A549 (cell line): ENCODE results near the gene FSD1.

Source experiments
- FOSL2 ChIP-seq, 2 experiments: fragments of 450-650 bp in 1 of 2; fragments of >200 bp in 1 of 2; sonication (Bioruptor Twin) in 1 of 2; formaldehyde crosslinking; IDR thresholded peaks; 2 replicates each; pipeline versions ENCODE4 v1.5.0 to v1.6.1; 2016 to 2020; ENCODE audit warnings: mild to moderate bottlenecking in 1 of 2, moderate library complexity in 1 of 2
- HOXA7 ChIP-seq: fragments of 250-450 bp; sonication (Bioruptor Pico); IDR thresholded peaks from 2 replicates; pipeline ENCODE4 v1.5.0; 2020; ENCODE audit warnings: mild to moderate bottlenecking, moderate library complexity
- POLR2A ChIP-seq: IDR thresholded peaks from 2 replicates; pipeline ENCODE4 v1.6.1; 2012; ENCODE audit warnings: mild to moderate bottlenecking, low read length

DNA sequence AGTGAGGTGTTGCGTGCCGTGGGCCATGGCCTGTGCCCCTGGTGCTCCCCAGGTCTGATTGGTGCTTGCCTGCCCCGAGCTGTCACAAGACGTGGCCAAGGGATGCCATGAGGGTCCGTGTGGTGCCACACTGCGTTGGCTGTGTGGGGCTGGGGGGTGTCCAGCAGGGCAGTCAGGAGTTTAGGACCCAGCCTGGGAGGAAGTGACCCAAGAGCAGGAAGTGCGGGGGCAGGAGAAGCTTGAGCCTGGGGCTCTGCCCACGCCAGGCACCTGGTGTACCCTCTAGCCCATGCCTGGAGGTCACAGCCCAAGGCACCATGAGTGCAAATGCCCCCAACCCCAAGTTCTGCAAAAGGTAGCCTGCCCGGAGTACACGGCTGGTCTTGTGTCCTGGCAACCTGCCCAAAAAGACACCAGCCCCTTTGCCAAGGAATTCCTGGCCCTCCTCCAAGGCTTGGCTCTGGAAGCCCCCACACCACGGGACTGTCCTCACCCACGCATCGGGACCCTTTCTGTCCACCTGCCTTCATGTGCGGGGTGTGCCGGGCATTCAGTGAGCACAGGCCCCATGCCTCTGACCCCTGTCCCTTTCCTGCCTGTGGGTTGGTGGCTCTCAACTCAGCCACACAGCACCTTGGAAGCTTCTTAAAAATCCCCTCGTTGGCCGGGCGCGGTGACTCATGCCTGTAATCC is 63.9 kb downstream of the FSD1 start:
- TF ChIP-seq HOXA7 (CRISPR knock-in tag) (no peak), POLR2A (no peak), FOSL2 (IDR thresholded peaks at IDR 0.05) (no peak), FOSL2 (CRISPR knock-in tag; IDR thresholded peaks at IDR 0.05) (no peak)
